DND-41 (cell line): ENCODE measurements around the gene FERMT2.
"Not testable (repeated sequence)": the region's sequence is repeated elsewhere in the genome, so short reads cannot be mapped to it uniquely, and the experiment has no call there.

Experiments
- ATAC-seq: fragments of 200-7000 bp; cut with Tn5 transposase; 3 replicates; pipeline ENCODE4 v1.9.1; 2021; ENCODE audit warnings: low read depth; ENCODE audit not compliant: insufficient read depth
- DNase-seq: peaks from one replicate; pipeline ENCODE4 v3.0.0-alpha.2; 2020
- H2AFZ ChIP-seq: 2 replicates; pipeline ENCODE4 v1.6.0; 2012; ENCODE audit warnings: low read depth, low read length
- H3K27ac ChIP-seq: 2 replicates; pipeline ENCODE4 v1.5.1; 2012; ENCODE audit warnings: low read length, inconsistent platforms
- H3K27me3 ChIP-seq: fragments of 200-600 bp; sonication (generic); 2 replicates; pipeline ENCODE4 v1.6.0; 2012; ENCODE audit warnings: low read length, mild to moderate bottlenecking, inconsistent platforms; ENCODE audit not compliant: insufficient read depth, poor library complexity
- H3K36me3 ChIP-seq: 2 replicates; pipeline ENCODE4 v1.5.1; 2012; ENCODE audit warnings: low read length, inconsistent platforms; ENCODE audit not compliant: insufficient read depth
- H3K4me1 ChIP-seq: 2 replicates; pipeline ENCODE4 v1.5.1; 2012; ENCODE audit warnings: mild to moderate bottlenecking, low read length; ENCODE audit not compliant: insufficient read depth
- H3K4me2 ChIP-seq: 2 replicates; pipeline ENCODE4 v1.6.0; 2012; ENCODE audit warnings: mild to moderate bottlenecking, moderate library complexity, low read length, inconsistent platforms; ENCODE audit not compliant: insufficient read depth
- H3K4me3 ChIP-seq, 2 experiments: fragments of 200-600 bp in 1 of 2; shearing (Covaris generic) in 1 of 2; 2 replicates each; pipeline ENCODE4 v1.5.1; 2012 to 2016; ENCODE audit warnings: inconsistent platforms in 2 of 2, low read length in 2 of 2, mild to moderate bottlenecking in 2 of 2, low read depth in 1 of 2, moderate library complexity in 1 of 2
- H3K79me2 ChIP-seq: 2 replicates; pipeline ENCODE4 v1.6.0; 2012; ENCODE audit warnings: low read length, inconsistent platforms; ENCODE audit not compliant: insufficient read depth
- H3K9ac ChIP-seq: 2 replicates; pipeline ENCODE4 v1.6.0; 2012; ENCODE audit warnings: low read depth, mild to moderate bottlenecking, inconsistent platforms, low read length, moderate library complexity
- H3K9me3 ChIP-seq: 2 replicates; pipeline ENCODE4 v1.5.1; 2012; ENCODE audit warnings: low read length, moderate library complexity, mild to moderate bottlenecking, inconsistent platforms; ENCODE audit not compliant: insufficient read depth, severe bottlenecking
- H4K20me1 ChIP-seq: 2 replicates; pipeline ENCODE4 v1.6.0; 2012; ENCODE audit warnings: low read length; ENCODE audit not compliant: insufficient read depth
- CTCF ChIP-seq: IDR thresholded peaks from 2 replicates; pipeline ENCODE4 v1.5.1; 2012; ENCODE audit warnings: borderline replicate concordance, low read length, moderate library complexity, mild to moderate bottlenecking; ENCODE audit not compliant: poor library complexity, severe bottlenecking; ENCODE audit errors: extremely low read depth
- EZH2 ChIP-seq: IDR thresholded peaks from 3 replicates; pipeline ENCODE4 v1.6.1; 2012; ENCODE audit warnings: borderline replicate concordance, low read depth, mild to moderate bottlenecking, moderate library complexity, low read length, inconsistent platforms; ENCODE audit not compliant: severe bottlenecking

The FERMT2 gene

GRCh38 chr14:52923902-52924575 lies 26.8 kb downstream of the FERMT2 start:
- Histone ChIP-seq H3K79me2 (peaks cover 70% of the 10 kb centered on the region), H3K36me3 (no peaks in the 10 kb centered on the region), H3K9me3 (no peaks in the 10 kb centered on the region), H2AFZ (no peak overlapping the region), H3K4me1 (peaks cover 30% of the 10 kb centered on the region), H4K20me1 (no peaks in the 10 kb centered on the region), H3K9ac (no peak overlapping the region), H3K27ac (no peak overlapping the region), H3K27me3 (no peaks in the 10 kb centered on the region), H3K4me2 (no peak overlapping the region), H3K4me3 (no peak overlapping the region)
- no peak for TF ChIP-seq EZH2
- TF ChIP-seq CTCF: peak; percentile 59
- ATAC-seq: peak; percentile 76; the same call in 2 of the 3 replicates
- peak; percentile 18 for DNase-seq

- no peak overlapping the region for H2AFZ ChIP-seq
- DNase-seq: no peak
- no peak for ATAC-seq
- no peak overlapping the region for H3K27ac ChIP-seq
- peaks cover 63% of the 10 kb centered on the region for H3K79me2 ChIP-seq
- H3K4me2 ChIP-seq: no peak overlapping the region
- peaks cover 3% of the 10 kb centered on the region for H3K36me3 ChIP-seq
- H3K9me3 ChIP-seq: no peaks in the 10 kb centered on the region
- H3K9ac ChIP-seq: no peak overlapping the region
- peaks cover 44% of the 10 kb centered on the region for H3K4me1 ChIP-seq
- H3K4me3 ChIP-seq: no peak overlapping the region
- H3K27me3 ChIP-seq: no peaks in the 10 kb centered on the region
- no peaks in the 10 kb centered on the region for H4K20me1 ChIP-seq
- TF ChIP-seq CTCF: no peak
- TF ChIP-seq EZH2: no peak
Measured at GRCh38 chr14:52922656-52923055, 28.2 kb downstream of the FERMT2 start.

- no peaks in the 10 kb centered on the region for H4K20me1 ChIP-seq
- H3K27ac ChIP-seq: 0 out of 2 replicates have a peak overlapping the region, but pooled peaks have one; percentile 9
- H3K79me2 ChIP-seq: peaks cover 59% of the 10 kb centered on the region
- peaks cover 7% of the 10 kb centered on the region for H3K36me3 ChIP-seq
- H3K9me3 ChIP-seq: no peaks in the 10 kb centered on the region
- TF ChIP-seq CTCF (no peak), EZH2 (no peak)
- peaks cover 50% of the 10 kb centered on the region for H3K4me1 ChIP-seq
- H2AFZ ChIP-seq: no peak overlapping the region
- H3K27me3 ChIP-seq: no peaks in the 10 kb centered on the region
- H3K9ac ChIP-seq: no peak overlapping the region
- no peak for ATAC-seq
- H3K4me3 ChIP-seq: no peak overlapping the region
- no peak overlapping the region for H3K4me2 ChIP-seq
- DNase-seq: no peak
Measured at GRCh38 chr14:52922059-52922458, 28.8 kb downstream of the FERMT2 start.

- not testable (repeated sequence) for H3K27me3 ChIP-seq, H3K4me3 ChIP-seq, DNase-seq, H3K4me2 ChIP-seq, H2AFZ ChIP-seq, H4K20me1 ChIP-seq, ATAC-seq, H3K9ac ChIP-seq, H3K9me3 ChIP-seq
- Histone ChIP-seq H3K27ac (peak overlapping the region; percentile 75; the same call in 1 of the 2 replicates), H3K4me1 (peaks cover 54% of the 10 kb centered on the region), H3K79me2 (peaks cover 55% of the 10 kb centered on the region), H3K36me3 (peaks cover 16% of the 10 kb centered on the region)
Measured at GRCh38 chr14:52920411-52920810, 30.4 kb downstream of the FERMT2 start.
